Gastroesophageal sphincter (tissue), 3 donors: ENCODE results near the gene KIAA1143.

Experiments
- POLR2A ChIP-seq, 2 donors: fragments of 450-650 bp; IDR thresholded peaks; one replicate each; pipeline ENCODE4 v1.6.1; 2017; ENCODE audit warnings: antibody characterized with exemption in 2 of 2, mild to moderate bottlenecking in 2 of 2, moderate library complexity in 1 of 2
- TF ChIP-seq, protein P1 (sequence below), 4 experiments: fragments of 200-600 bp in 2 of 4; fragments of 450-650 bp in 2 of 4; sonication (generic) in 1 of 4; IDR thresholded peaks; one replicate each; pipeline ENCODE4 v1.5.1; 2017 to 2019; ENCODE audit warnings: antibody characterized with exemption in 4 of 4, mild to moderate bottlenecking in 2 of 4, moderate library complexity in 2 of 4

DNA sequence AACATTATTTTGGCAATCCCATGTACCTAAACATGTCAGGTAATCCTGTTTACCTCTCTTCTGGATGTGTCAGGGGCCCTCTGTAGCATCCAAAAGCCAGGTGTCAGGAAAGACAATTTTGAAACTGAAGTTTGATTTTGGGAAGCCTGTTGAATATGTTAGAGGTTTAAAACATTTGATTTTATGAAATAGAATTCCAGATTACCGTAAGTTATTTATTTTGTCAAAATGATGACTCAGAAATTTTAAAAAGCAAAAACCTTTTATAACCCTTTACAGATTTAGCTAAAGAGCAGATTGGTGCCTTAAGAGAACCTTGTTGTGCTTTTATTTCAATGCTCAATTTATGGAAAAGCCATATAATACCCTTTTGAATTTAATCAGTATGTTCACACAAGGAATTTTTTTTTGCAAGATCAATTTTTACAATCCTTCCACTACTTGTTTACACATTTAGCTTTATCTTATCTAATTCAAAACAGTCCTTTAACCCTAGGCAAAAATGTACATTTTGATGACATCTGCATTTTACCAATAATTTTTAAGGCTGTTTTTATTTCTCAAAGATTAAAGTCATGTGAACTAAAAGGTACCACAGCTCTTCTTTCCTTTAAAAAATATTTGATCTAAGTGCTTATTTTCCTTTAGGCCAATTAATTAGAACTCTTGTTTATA lies 10.1 kb upstream of the KIAA1143 start:
- TF ChIP-seq, protein P1, sequence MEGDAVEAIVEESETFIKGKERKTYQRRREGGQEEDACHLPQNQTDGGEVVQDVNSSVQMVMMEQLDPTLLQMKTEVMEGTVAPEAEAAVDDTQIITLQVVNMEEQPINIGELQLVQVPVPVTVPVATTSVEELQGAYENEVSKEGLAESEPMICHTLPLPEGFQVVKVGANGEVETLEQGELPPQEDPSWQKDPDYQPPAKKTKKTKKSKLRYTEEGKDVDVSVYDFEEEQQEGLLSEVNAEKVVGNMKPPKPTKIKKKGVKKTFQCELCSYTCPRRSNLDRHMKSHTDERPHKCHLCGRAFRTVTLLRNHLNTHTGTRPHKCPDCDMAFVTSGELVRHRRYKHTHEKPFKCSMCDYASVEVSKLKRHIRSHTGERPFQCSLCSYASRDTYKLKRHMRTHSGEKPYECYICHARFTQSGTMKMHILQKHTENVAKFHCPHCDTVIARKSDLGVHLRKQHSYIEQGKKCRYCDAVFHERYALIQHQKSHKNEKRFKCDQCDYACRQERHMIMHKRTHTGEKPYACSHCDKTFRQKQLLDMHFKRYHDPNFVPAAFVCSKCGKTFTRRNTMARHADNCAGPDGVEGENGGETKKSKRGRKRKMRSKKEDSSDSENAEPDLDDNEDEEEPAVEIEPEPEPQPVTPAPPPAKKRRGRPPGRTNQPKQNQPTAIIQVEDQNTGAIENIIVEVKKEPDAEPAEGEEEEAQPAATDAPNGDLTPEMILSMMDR (IDR thresholded peaks at IDR 0.05): no peak
- no peak for TF ChIP-seq POLR2A (IDR thresholded peaks at IDR 0.05)
